HL-60/S4 treated with retinoic acid at 250 ng/mL for 4 days and 3 days (cell line): ENCODE data around the gene MLC1.
"Not testable (repeated sequence)": the region's sequence is repeated elsewhere in the genome, so short reads cannot be mapped to it uniquely, and the experiment has no call there.

Source experiments
- in situ Hi-C: fragments of 300-500 bp; cut with MboI; formaldehyde crosslinking; loops from 2 replicates; pipeline ENCODE4 v1.7.0; 2022; ENCODE audit warnings: low sequenced_read_pairs

Gene MLC1

GRCh38 chr22:50104141-50104544, 18.9 kb upstream of the MLC1 start:
- in situ Hi-C loops: no loop called here

- in situ Hi-C loops: no loop called here
Measured at GRCh38 chr22:50102946-50103345, 17.7 kb upstream of the MLC1 start.

GRCh38 chr22:50101870-50102565, 16.8 kb upstream of the MLC1 start:
- in situ Hi-C loops: no loop called here

GRCh38 chr22:50098052-50098451, 12.8 kb upstream of the MLC1 start:
- in situ Hi-C loops: no loop called here

GRCh38 chr22:50092342-50092741, 7.1 kb upstream of the MLC1 start:
- in situ Hi-C loops: no loop called here

GRCh38 chr22:50091092-50091768, 6.0 kb upstream of the MLC1 start:
- in situ Hi-C loops: no loop called here

- in situ Hi-C loops: no loop called here
Measured at GRCh38 chr22:50090412-50090714, 5.1 kb upstream of the MLC1 start.

GRCh38 chr22:50089682-50090411, 4.6 kb upstream of the MLC1 start, which contains the start of gene MOV10L1:
Gene MOV10L1 (plus strand): TSS chr22:50090006. CDS start chr22:50090089, 83 bp downstream.
- in situ Hi-C loops: no loop called here

- in situ Hi-C loops: no loop called here
Measured at GRCh38 chr22:50089231-50089630, 4.0 kb upstream of the MLC1 start.

GRCh38 chr22:50088096-50088495, 2.9 kb upstream of the MLC1 start:
- in situ Hi-C loops: no loop called here

- in situ Hi-C loops: no loop called here
Measured at GRCh38 chr22:50087646-50088045, 2.4 kb upstream of the MLC1 start.

- in situ Hi-C loops: not testable (repeated sequence)
Measured at GRCh38 chr22:50086975-50087374, 1.7 kb upstream of the MLC1 start.

- in situ Hi-C loops: no loop called here
Measured at GRCh38 chr22:50086526-50086925, 1.3 kb upstream of the MLC1 start.

- in situ Hi-C loops: no loop called here
Measured at GRCh38 chr22:50084614-50085021, 608 bp downstream of the MLC1 start.

GRCh38 chr22:50084080-50084477, 1.1 kb downstream of the MLC1 start:
- in situ Hi-C loops: no loop called here

GRCh38 chr22:50083462-50084079, 1.7 kb downstream of the MLC1 start:
- in situ Hi-C loops: no loop called here

GRCh38 chr22:50082961-50083461, 2.2 kb downstream of the MLC1 start:
- in situ Hi-C loops: no loop called here

GRCh38 chr22:50082197-50082715, 3.0 kb downstream of the MLC1 start:
- in situ Hi-C loops: no loop called here

GRCh38 chr22:50081426-50082196, 3.6 kb downstream of the MLC1 start:
- in situ Hi-C loops: no loop called here

- in situ Hi-C loops: no loop called here
Measured at GRCh38 chr22:50080077-50080465, 5.2 kb downstream of the MLC1 start.
